Mammary epithelial cell (primary cell): ENCODE data around the gene EPB41L5.

Experiments used
- CTCF ChIP-seq, 2 donors: IDR thresholded peaks in 1 of 2; conservative IDR thresholded peaks in 1 of 2; 2 replicates each; pipeline ENCODE4 v1.5.1; 2011 to 2012; ENCODE audit warnings: inconsistent platforms in 2 of 2, low read length in 2 of 2, mild to moderate bottlenecking in 2 of 2, control low read depth in 1 of 2, low read depth in 1 of 2; ENCODE audit not compliant: insufficient read depth in 1 of 2; ENCODE audit errors: extremely low read depth in 1 of 2
- EZH2 ChIP-seq: IDR thresholded peaks from 2 replicates; pipeline ENCODE4 v1.6.1; 2012; ENCODE audit warnings: low read length, inconsistent platforms, borderline replicate concordance

- TF ChIP-seq EZH2 (no peak), CTCF (conservative IDR thresholded peaks at IDR 0.05 in 1 of 2, IDR thresholded peaks at IDR 0.05 in 1 of 2; ENCODE audit: extremely low read depth in 1 of 2, insufficient read depth in 1 of 2, low read depth in 1 of 2, low read length in 2 of 2) (no peak)
Measured at GRCh38 chr2:120094795-120095194, 81.9 kb downstream of the EPB41L5 start.
